MM.1S (cell line): ENCODE data around the gene EFEMP1.

ENCODE experiments used
- CTCF ChIP-seq: fragments of 300-600 bp; sonication (generic); IDR thresholded peaks from 2 replicates; pipeline ENCODE4 v1.5.1; 2016; ENCODE audit warnings: antibody characterized with exemption, low read length, mixed read lengths
- EZH2phosphoT487 ChIP-seq: fragments of 300-600 bp; sonication (generic); IDR thresholded peaks from 2 replicates; pipeline ENCODE4 v1.6.1; 2018; ENCODE audit warnings: antibody characterized with exemption, low read length

- TF ChIP-seq CTCF (no peak), EZH2phosphoT487 (no peak)
These were observed 39.3 kb upstream of the EFEMP1 start for GRCh38 chr2:55962915-55963314.
